Choroid plexus epithelial cell (primary cell): ENCODE data around the gene BAD.

Experiments used
- DNase-seq: peaks from one replicate; pipeline ENCODE4 v3.0.0-alpha.2; 2010; ENCODE audit warnings: low read depth
- H3K4me3 ChIP-seq: 2 replicates; pipeline ENCODE4 v1.5.1; 2011; ENCODE audit warnings: low read depth, mild to moderate bottlenecking, control low read depth, low read length, moderate library complexity
- TF ChIP-seq, protein P1 (sequence below): conservative IDR thresholded peaks from 2 replicates; pipeline ENCODE4 v1.5.1; 2011; ENCODE audit warnings: low read depth, mild to moderate bottlenecking, control low read depth, inconsistent platforms, low read length, moderate library complexity

The BAD gene

DNA sequence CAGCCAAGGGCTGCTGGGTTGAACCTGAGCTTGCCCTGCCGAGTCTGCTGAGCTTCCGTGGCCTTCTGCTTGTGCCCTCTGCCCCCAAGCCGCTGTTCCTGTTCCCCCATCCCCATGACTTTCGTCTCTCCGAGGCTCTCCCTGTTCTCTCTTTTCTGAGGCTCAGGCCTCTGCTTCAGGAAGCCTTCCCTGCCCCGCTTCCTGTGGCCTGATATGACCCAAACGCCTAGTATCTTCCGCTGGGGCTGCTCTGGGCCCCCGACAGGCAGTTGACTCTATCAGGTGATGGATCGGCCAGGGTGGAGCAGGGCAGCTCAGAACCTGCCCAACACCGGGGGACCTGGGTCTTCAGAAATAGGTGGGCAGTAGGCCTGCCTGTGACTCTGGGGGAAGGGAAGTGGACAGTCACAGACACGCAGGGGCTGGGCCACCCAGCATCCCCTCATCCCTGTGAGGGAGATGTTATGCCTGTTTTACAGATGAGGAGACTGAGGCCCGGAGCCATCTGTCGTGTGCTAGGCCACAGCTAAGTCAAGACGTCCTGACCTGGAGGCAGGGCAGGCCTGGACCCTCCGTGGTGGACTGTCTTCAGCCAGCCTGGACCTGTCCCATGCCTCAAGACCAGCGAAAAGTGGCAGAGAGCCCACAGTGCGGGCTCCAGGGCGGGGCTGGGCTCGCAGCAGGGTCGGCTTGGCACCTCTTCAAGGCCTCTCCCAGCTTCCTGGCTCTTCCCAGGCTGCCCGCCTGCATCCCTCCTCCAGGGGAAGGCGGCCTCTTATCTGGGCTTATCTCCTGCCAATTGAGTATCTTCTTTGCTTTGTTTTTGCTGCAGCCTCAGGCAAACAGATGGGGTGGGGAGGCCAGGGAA is 16.2 kb downstream of the BAD start:
- DNase-seq = no peak
- TF ChIP-seq, protein P1, sequence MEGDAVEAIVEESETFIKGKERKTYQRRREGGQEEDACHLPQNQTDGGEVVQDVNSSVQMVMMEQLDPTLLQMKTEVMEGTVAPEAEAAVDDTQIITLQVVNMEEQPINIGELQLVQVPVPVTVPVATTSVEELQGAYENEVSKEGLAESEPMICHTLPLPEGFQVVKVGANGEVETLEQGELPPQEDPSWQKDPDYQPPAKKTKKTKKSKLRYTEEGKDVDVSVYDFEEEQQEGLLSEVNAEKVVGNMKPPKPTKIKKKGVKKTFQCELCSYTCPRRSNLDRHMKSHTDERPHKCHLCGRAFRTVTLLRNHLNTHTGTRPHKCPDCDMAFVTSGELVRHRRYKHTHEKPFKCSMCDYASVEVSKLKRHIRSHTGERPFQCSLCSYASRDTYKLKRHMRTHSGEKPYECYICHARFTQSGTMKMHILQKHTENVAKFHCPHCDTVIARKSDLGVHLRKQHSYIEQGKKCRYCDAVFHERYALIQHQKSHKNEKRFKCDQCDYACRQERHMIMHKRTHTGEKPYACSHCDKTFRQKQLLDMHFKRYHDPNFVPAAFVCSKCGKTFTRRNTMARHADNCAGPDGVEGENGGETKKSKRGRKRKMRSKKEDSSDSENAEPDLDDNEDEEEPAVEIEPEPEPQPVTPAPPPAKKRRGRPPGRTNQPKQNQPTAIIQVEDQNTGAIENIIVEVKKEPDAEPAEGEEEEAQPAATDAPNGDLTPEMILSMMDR = no peak
- peak overlapping the region; percentile 70 for H3K4me3 ChIP-seq

DNA sequence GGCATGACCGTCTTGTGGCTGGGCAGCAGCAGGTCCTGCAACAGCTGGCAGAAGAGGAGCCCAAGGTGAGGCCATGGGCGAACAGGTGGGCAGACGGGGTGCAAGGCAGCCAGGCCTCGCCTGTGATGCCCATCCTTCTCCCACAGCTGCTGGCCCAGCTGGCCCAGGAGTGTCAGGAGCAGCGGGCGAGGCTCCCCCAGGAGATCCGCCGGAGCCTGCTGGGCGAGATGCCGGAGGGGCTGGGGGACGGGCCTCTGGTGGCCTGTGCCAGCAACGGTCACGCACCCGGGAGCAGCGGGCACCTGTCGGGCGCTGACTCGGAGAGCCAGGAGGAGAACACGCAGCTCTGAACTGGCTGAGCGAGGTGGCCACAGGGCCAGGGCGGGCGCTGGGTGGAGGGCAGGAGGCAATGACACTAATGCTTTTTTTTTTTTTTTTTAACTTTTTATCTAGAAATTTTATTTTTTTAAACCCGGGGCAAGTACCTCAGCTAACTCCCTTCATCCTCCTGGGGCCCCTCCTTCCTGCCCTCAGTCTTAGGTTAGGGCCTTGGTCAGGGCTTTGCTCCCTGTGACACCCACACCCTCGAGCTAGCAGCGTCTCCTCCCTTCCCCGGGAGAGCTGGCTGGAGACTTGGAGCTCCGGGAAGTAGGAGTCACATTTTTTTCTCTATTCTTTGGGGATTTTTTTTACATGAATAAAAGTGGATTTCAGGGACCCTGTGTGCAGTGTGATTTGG is 17.1 kb downstream of the BAD start:
- TF ChIP-seq, protein P1 = no peak
- no peak overlapping the region for H3K4me3 ChIP-seq
- DNase-seq = no peak

DNA sequence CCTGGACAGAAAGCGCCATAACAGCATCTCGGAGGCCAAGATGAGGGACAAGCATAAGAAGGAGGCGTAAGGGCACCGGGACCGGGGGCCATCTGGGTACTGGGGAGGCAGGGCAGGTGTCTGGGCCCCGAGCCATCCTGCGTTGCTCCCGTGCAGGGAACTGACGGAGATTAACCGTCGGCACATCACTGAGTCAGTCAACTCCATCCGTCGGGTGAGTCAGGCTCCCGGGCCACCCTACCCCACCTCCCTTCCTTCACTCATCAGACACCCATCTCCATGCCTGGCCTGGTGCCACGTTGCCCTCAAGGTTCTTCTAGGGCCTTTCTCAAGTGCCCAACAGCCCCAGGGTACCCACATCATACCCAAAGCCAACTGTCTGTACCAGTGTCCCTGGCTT is 18.1 kb downstream of the BAD start:
- DNase-seq = no peak
- TF ChIP-seq, protein P1 = no peak
- no peak overlapping the region for H3K4me3 ChIP-seq

DNA sequence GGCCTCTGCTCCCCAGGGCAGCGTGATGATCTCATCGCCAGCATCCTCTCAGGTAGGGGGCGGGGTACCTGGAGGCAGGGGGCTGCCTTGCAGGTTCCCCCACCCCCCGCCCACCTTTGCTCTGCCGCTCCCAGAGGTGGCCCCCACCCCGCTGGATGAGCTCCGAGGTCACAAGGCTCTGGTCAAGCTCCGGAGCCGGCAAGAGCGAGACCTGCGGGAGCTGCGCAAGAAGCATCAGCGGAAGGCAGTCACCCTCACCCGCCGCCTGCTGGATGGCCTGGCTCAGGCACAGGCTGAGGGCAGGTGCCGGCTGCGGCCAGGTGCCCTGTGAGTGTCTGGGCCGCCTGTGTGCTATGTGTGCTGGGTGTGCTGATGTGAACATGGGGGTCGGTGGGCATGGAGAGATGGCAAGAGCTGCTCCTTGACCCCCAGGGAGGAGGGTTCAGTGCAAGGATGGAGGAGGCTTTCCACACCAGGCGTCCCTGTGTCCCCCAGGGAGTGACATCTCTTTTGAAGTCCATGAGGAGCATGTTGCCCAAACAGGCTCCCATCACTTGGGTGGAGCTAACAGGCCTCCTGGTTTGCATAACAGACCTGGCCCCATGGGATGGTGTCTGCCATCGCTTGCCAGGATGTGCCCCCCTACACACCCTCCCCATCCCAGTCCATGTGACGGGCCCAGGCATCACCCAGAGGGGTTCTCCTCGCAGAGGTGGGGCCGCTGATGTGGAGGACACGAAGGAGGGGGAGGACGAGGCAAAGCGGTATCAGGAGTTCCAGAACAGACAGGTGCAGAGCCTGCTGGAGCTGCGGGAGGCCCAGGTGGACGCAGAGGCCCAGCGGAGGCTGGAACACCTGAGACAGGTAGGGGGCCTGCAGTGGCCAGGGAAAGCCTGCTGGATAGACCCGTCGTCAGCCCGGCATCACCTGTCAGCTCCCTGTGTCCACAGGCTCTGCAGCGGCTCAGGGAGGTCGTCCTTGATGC is 19.0 kb downstream of the BAD start:
- DNase-seq = no peak
- H3K4me3 ChIP-seq = no peak overlapping the region
- TF ChIP-seq, protein P1 = no peak

DNA sequence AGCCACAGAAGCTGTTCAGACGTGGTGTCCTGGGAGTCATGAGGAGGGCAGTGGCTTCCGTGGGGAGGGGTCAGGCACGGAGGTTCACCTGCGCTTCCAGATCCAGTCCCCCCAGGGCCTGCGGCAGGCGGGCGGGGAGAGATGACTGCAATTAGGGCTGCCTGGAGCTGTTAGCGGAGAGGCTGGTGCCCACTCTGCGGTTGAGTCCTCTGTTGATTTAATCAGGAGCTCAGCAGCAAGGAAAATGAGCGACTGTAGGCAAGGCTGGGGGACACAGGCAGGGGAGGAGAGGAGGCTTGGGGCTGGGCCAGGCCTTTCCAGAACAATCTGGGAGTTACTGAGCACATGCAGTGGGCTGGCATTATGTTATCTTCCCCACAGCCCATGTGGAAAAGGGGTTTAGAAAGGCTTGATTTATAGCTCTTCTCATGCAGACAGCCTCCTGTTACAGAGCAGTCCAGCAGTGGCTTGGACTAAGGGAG is 20.1 kb downstream of the BAD start:
- no peak for DNase-seq
- H3K4me3 ChIP-seq = no peak overlapping the region
- TF ChIP-seq, protein P1 = no peak

DNA sequence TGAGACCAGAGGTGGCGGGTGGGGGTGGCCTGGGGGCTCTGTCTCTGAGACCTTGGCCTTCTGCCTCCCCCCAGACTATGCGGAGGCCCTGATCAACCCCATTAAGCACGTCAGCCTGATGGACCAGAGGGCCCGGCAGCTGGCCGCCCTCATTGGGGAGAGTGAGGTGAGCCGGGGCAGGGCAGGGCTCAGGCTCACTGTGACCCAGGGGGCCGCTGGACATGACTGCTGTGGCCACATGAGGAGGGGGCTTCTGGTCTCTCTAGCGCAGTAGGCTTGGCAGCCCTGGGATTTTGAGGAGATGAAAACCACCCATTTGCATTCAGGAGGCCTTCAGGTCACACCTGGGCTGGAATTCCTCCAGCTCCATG is 20.5 kb downstream of the BAD start:
- H3K4me3 ChIP-seq = no peak overlapping the region
- TF ChIP-seq, protein P1 = no peak
- DNase-seq = no peak
